ENCODE data around the gene RPL23. TPM values are rescaled to one million over a fixed set of nuclear protein-coding genes. Genes with fewer than 3 reads are reported as not detected.

Gene RPL23
- total RNA-seq, 1 experiment from 2014 or later: 1,631 TPM

DNA sequence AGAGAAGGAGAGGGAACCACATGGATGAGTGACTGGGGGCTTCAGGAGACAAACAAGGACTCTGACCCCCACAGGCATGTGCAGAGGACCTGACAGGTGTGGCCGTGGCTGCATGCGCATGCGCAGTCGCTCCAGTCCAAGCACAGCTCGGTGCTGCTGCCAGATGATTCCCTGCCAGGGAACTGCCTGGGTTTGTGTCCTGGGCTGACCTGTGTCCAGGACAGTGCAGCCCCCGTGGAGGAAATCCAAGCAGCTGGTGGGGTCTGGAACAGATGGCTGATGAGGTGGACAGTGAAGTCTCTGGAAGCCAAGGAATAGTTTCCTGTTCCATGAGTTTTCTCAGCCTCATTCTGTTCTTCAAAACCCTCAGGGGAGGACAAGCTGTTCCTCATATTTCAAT is 43.7 kb upstream of the RPL23 start:
- ChIA-PET RAD21 (ENCODE audit: low non-redundant PET in 1 of 2, low total read pairs in 2 of 2, uncharacterized antibody in 2 of 2, unreplicated experiment in 2 of 2) (no interaction called here), POLR2A (no interaction called here), CTCF (no interaction called here)
- H3K27me3 ChIP-seq (ENCODE audit: insufficient read depth, low read length): no peaks in the 10 kb centered on the region
- H4K20me1 ChIP-seq (ENCODE audit: insufficient read depth): no peaks in the 10 kb centered on the region
- H3K79me2 ChIP-seq (ENCODE audit: insufficient read depth, low read length): peaks cover 3% of the 10 kb centered on the region; the same call in 1 of the 2 replicates
- TF ChIP-seq TCF7L2 (IDR thresholded peaks at IDR 0.05; ENCODE audit: borderline replicate concordance, extremely low read depth, insufficient read depth, insufficient read length): no peak
- TF ChIP-seq SRF (IDR thresholded peaks at IDR 0.05; ENCODE audit: low read depth): no peak
- TF ChIP-seq, protein P1, sequence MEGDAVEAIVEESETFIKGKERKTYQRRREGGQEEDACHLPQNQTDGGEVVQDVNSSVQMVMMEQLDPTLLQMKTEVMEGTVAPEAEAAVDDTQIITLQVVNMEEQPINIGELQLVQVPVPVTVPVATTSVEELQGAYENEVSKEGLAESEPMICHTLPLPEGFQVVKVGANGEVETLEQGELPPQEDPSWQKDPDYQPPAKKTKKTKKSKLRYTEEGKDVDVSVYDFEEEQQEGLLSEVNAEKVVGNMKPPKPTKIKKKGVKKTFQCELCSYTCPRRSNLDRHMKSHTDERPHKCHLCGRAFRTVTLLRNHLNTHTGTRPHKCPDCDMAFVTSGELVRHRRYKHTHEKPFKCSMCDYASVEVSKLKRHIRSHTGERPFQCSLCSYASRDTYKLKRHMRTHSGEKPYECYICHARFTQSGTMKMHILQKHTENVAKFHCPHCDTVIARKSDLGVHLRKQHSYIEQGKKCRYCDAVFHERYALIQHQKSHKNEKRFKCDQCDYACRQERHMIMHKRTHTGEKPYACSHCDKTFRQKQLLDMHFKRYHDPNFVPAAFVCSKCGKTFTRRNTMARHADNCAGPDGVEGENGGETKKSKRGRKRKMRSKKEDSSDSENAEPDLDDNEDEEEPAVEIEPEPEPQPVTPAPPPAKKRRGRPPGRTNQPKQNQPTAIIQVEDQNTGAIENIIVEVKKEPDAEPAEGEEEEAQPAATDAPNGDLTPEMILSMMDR (IDR thresholded peaks at IDR 0.05 in 2 of 3, conservative IDR thresholded peaks at IDR 0.05 in 1 of 3; ENCODE audit: borderline replicate concordance in 1 of 3, insufficient read depth in 1 of 3, low read depth in 2 of 3, low read length in 2 of 3): no peak
- TF ChIP-seq CBX3 (IDR thresholded peaks at IDR 0.05; ENCODE audit: low read depth): no peak
- TF ChIP-seq SIN3A (IDR thresholded peaks at IDR 0.05; ENCODE audit: low read depth): no peak
- TF ChIP-seq ZBTB33 (IDR thresholded peaks at IDR 0.05; ENCODE audit: extremely low read depth, insufficient replicate concordance, low read length): no peak
- TF ChIP-seq EGR1 (IDR thresholded peaks at IDR 0.05; ENCODE audit: low read depth): no peak
- no peak for TF ChIP-seq SP1 (IDR thresholded peaks at IDR 0.05; ENCODE audit: low read depth)
- no peak for TF ChIP-seq ZNF274 (IDR thresholded peaks at IDR 0.05; ENCODE audit: low read depth, low read length)
- TF ChIP-seq JUND (IDR thresholded peaks at IDR 0.05): no peak
- no peak for TF ChIP-seq YY1 (IDR thresholded peaks at IDR 0.05; ENCODE audit: extremely low read depth, insufficient replicate concordance, low read depth, low read length)
- no peaks in the 10 kb centered on the region for H3K9me3 ChIP-seq (ENCODE audit: control insufficient read depth in 1 of 2, insufficient read depth in 1 of 2, low read depth in 1 of 2, low read length in 2 of 2)
- H3K4me2 ChIP-seq (ENCODE audit: low read length): no peak overlapping the region
- no peak overlapping the region for H3K27ac ChIP-seq (ENCODE audit: low read depth, low read length)
- no peaks in the 10 kb centered on the region for H3K9me2 ChIP-seq (ENCODE audit: insufficient read depth)
- no peak overlapping the region for H3K4me3 ChIP-seq (replicated peaks in 1 of 2; ENCODE audit: low read depth in 1 of 2, low read length in 2 of 2)
- no peak for ATAC-seq
- peaks cover 26 to 31% of the 10 kb centered on the region in 2 experiments for H3K36me3 ChIP-seq (ENCODE audit: control insufficient read depth in 1 of 2, insufficient read depth in 2 of 2, low read length in 2 of 2)
- no peaks in the 10 kb centered on the region for H3K4me1 ChIP-seq (ENCODE audit: control insufficient read depth in 1 of 2, insufficient read depth in 2 of 2, low read length in 2 of 2)
- no peak overlapping the region for H2AFZ ChIP-seq (ENCODE audit: low read depth, low read length, poor library complexity, severe bottlenecking)
- no peak overlapping the region for H3K9ac ChIP-seq (ENCODE audit: low read length)
- BruUV-seq (replicated peaks): no TSS peak
- intact Hi-C loops (cut with micrococcal nuclease): no loop called here
- DNase-seq (ENCODE audit: low read depth, low spot score): no peak
